ENCODE measurements around the gene CHMP1B.
"Not testable (repeated sequence)": the region's sequence is repeated elsewhere in the genome, so short reads cannot be mapped to it uniquely, and the experiment has no call there.

The CHMP1B gene

GRCh38 chr18:11872479-11873136 lies 21.4 kb downstream of the CHMP1B start:
- no peak for DNase-seq

GRCh38 chr18:11873670-11874340 lies 22.6 kb downstream of the CHMP1B start:
- no peak for DNase-seq

- no peak for DNase-seq
These were observed 23.5 kb downstream of the CHMP1B start for GRCh38 chr18:11874676-11875075.

GRCh38 chr18:11877497-11878135 lies 26.4 kb downstream of the CHMP1B start:
- no peak for DNase-seq

- DNase-seq, result no peak
These were observed 29.5 kb downstream of the CHMP1B start for GRCh38 chr18:11880586-11881304.

GRCh38 chr18:11882636-11883035 lies 31.4 kb downstream of the CHMP1B start:
- no peak for DNase-seq

- no peak for DNase-seq
These were observed 31.9 kb downstream of the CHMP1B start for GRCh38 chr18:11883153-11883552.

GRCh38 chr18:11884396-11885030 lies 33.3 kb downstream of the CHMP1B start:
- no peak for DNase-seq

GRCh38 chr18:11885278-11885947 lies 34.2 kb downstream of the CHMP1B start:
- DNase-seq, result no peak

GRCh38 chr18:11886577-11887110 lies 35.4 kb downstream of the CHMP1B start:
- no peak for DNase-seq

- no peak for DNase-seq
These were observed 36.3 kb downstream of the CHMP1B start for GRCh38 chr18:11887328-11888128.

GRCh38 chr18:11888726-11889125 lies 37.5 kb downstream of the CHMP1B start:
- no peak for DNase-seq

GRCh38 chr18:11889284-11889683 lies 38.1 kb downstream of the CHMP1B start:
- no peak for DNase-seq

- DNase-seq, result no peak
These were observed 40.5 kb downstream of the CHMP1B start for GRCh38 chr18:11891737-11892136.

GRCh38 chr18:11892438-11892837 lies 41.2 kb downstream of the CHMP1B start:
- DNase-seq, result not testable (repeated sequence)

GRCh38 chr18:11897781-11898180 lies 46.6 kb downstream of the CHMP1B start:
- no peak for DNase-seq

GRCh38 chr18:11899063-11899462 lies 47.9 kb downstream of the CHMP1B start:
- no peak for DNase-seq

GRCh38 chr18:11901826-11902438 lies 50.7 kb downstream of the CHMP1B start:
- DNase-seq, result no peak

GRCh38 chr18:11902522-11903292 lies 51.5 kb downstream of the CHMP1B start:
- no peak for DNase-seq
